Osteoblast (primary cell): ENCODE data around the gene UBN1. TPM values are rescaled to one million over a fixed set of nuclear protein-coding genes. Genes with fewer than 3 reads are reported as not detected.

Experiments
- DNase-seq: peaks from one replicate; pipeline ENCODE4 v3.0.0; 2011; ENCODE audit warnings: low spot score, mixed read lengths; ENCODE audit not compliant: insufficient read length; ENCODE audit errors: missing footprints
- H2AFZ ChIP-seq: 2 replicates; pipeline ENCODE4 v1.6.0; 2011; ENCODE audit warnings: mild to moderate bottlenecking, low read length
- H3K27ac ChIP-seq: 2 replicates; pipeline ENCODE4 v1.5.1; 2011; ENCODE audit warnings: mild to moderate bottlenecking, low read depth, low read length, moderate library complexity
- H3K27me3 ChIP-seq: 2 replicates; pipeline ENCODE4 v1.6.0; 2012; ENCODE audit warnings: mild to moderate bottlenecking, control low read depth, inconsistent platforms, low read length, moderate library complexity; ENCODE audit not compliant: insufficient read depth
- H3K36me3 ChIP-seq: 2 replicates; pipeline ENCODE4 v1.5.1; 2011; ENCODE audit warnings: mild to moderate bottlenecking, low read length, control low read depth, moderate library complexity; ENCODE audit not compliant: insufficient read depth
- H3K4me1 ChIP-seq: 2 replicates; pipeline ENCODE4 v1.5.1; 2011; ENCODE audit warnings: mild to moderate bottlenecking, low read length, control low read depth, moderate library complexity; ENCODE audit not compliant: insufficient read depth
- H3K4me2 ChIP-seq: 2 replicates; pipeline ENCODE4 v1.6.0; 2011; ENCODE audit warnings: mild to moderate bottlenecking, low read length; ENCODE audit not compliant: insufficient read depth
- H3K4me3 ChIP-seq: fragments of 200-600 bp; sonication (generic); 3 replicates; pipeline ENCODE4 v1.5.1; 2012; ENCODE audit warnings: mild to moderate bottlenecking, low read length, inconsistent platforms; ENCODE audit not compliant: insufficient read depth
- H3K79me2 ChIP-seq: 2 replicates; pipeline ENCODE4 v1.6.0; 2012; ENCODE audit warnings: mild to moderate bottlenecking, low read length, control low read depth, inconsistent platforms; ENCODE audit not compliant: insufficient read depth
- H3K9me3 ChIP-seq: 2 replicates; pipeline ENCODE4 v1.5.1; 2011; ENCODE audit warnings: low read depth, low read length, control low read depth
- H4K20me1 ChIP-seq: 2 replicates; pipeline ENCODE4 v1.6.0; 2012; ENCODE audit warnings: mild to moderate bottlenecking, low read length, control low read depth; ENCODE audit not compliant: insufficient read depth
- total RNA-seq: library from RNA; depleted of rRNA; stranded (reverse); fragments of >200 nt; gene quantifications from 2 replicates; pipeline ENCODE4 v1.2.3, GENCODE V29; 2012
- TF ChIP-seq, protein P1 (sequence below): IDR thresholded peaks from 2 replicates; pipeline ENCODE4 v1.5.1; 2011; ENCODE audit warnings: mild to moderate bottlenecking, low read depth, low read length, moderate library complexity; ENCODE audit errors: extremely low read depth

UBN1 gene
- total RNA-seq, 1 donor, result 38.4 TPM

DNA sequence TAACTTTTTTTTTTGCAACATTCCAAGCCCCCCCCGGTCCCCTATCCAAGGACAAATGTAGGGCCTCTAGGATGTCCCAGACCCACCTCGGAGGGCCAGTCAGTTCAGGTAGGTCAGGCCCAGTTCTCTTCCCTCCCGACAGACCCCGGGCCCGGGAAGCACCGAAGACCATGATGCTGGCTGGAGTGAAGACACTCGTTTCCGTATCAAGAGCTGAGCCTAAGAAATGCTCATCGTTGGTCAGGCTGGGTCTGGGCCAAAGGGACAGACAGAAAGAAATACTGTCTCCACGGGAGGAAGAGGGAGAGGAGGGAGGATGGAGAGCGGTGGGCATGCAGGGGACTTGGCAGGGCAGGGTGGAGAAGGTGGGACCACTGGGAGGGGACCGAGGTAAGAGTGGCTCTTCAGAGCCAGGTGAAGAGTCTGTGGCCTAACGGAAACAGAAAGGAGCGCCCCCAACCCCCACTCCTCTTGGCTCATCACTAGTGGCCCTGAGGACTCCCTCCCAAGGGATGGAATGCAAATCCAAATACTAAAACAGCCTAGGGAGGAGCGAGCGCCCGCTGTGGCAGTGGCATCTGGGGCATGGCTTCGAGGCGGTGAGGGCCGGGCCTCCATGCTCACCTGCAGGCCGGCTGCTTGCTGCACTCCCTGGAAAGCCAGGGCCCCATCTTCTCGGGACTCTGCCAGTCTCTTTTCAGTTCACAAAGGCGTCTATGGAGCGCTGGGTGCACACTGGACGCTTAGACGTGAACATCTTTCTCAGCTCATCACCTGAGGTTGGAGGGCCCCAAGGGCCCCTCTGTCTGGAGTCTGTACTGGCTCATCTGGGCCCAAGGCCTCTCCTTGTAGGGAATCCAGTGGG, 43.2 kb upstream of the UBN1 start:
- H3K4me1 ChIP-seq, result peaks cover 11% of the 10 kb centered on the region
- DNase-seq, result peak; percentile 71
- H3K27me3 ChIP-seq, result no peaks in the 10 kb centered on the region
- H3K9me3 ChIP-seq, result no peaks in the 10 kb centered on the region
- no peaks in the 10 kb centered on the region for H4K20me1 ChIP-seq
- H3K4me3 ChIP-seq, result no peak overlapping the region
- H3K36me3 ChIP-seq, result peaks cover 32% of the 10 kb centered on the region
- H3K4me2 ChIP-seq, result no peak overlapping the region
- no peak overlapping the region for H3K27ac ChIP-seq
- TF ChIP-seq, protein P1, sequence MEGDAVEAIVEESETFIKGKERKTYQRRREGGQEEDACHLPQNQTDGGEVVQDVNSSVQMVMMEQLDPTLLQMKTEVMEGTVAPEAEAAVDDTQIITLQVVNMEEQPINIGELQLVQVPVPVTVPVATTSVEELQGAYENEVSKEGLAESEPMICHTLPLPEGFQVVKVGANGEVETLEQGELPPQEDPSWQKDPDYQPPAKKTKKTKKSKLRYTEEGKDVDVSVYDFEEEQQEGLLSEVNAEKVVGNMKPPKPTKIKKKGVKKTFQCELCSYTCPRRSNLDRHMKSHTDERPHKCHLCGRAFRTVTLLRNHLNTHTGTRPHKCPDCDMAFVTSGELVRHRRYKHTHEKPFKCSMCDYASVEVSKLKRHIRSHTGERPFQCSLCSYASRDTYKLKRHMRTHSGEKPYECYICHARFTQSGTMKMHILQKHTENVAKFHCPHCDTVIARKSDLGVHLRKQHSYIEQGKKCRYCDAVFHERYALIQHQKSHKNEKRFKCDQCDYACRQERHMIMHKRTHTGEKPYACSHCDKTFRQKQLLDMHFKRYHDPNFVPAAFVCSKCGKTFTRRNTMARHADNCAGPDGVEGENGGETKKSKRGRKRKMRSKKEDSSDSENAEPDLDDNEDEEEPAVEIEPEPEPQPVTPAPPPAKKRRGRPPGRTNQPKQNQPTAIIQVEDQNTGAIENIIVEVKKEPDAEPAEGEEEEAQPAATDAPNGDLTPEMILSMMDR, result no peak
- no peaks in the 10 kb centered on the region for H3K79me2 ChIP-seq
- no peak overlapping the region for H2AFZ ChIP-seq

DNA sequence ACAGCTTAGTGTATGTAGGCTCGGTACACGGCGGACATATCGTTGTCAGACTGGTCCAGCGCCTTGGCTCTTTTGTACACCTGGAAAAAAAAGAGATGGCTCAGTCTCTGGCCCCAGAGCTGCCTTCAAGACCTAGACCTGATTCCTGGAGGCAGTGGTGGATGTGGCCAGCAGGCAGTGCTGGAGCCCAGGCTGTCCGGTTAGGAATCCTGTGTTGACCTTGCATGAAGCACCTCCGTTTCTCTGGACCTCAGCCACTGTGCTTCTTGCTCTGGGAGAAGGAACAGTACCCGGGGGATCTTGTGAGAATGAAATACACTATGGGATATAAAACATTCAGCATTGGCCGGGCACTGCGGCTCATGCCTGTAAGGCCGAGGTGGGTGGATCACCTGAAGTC, 42.0 kb upstream of the UBN1 start:
- H4K20me1 ChIP-seq, result no peaks in the 10 kb centered on the region
- H3K4me2 ChIP-seq, result no peak overlapping the region
- H3K36me3 ChIP-seq, result peaks cover 36% of the 10 kb centered on the region
- no peaks in the 10 kb centered on the region for H3K9me3 ChIP-seq
- TF ChIP-seq, protein P1, result no peak
- no peak overlapping the region for H2AFZ ChIP-seq
- peak; percentile 54 for DNase-seq
- peaks cover 11% of the 10 kb centered on the region for H3K4me1 ChIP-seq
- no peak overlapping the region for H3K4me3 ChIP-seq
- H3K27ac ChIP-seq, result no peak overlapping the region
- H3K27me3 ChIP-seq, result no peaks in the 10 kb centered on the region
- no peaks in the 10 kb centered on the region for H3K79me2 ChIP-seq

DNA sequence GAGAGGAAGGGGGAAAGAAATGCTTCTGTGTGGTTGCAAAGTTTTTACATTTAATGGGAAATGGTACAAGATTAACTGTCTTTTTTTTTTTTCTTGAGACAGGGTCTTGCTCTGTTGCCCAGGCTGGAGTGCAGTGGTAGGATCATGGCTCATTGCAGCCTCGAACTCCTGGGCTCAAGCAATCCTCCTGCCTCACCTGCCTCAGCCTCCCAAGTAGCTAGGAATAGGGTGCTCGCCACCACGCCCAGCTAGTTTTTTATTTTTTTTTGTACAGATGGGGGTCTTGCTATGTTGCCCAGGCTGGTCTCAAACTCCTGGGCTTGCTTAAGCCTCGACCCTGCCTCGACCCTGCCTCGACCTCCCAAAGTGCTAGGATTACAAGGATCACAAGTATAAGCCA, 41.0 kb upstream of the UBN1 start:
- no peaks in the 10 kb centered on the region for H3K27me3 ChIP-seq
- H3K4me3 ChIP-seq, result no peak overlapping the region
- no peaks in the 10 kb centered on the region for H3K9me3 ChIP-seq
- peaks cover 44% of the 10 kb centered on the region for H3K36me3 ChIP-seq
- no peaks in the 10 kb centered on the region for H3K79me2 ChIP-seq
- H3K4me1 ChIP-seq, result peaks cover 11% of the 10 kb centered on the region
- peak; percentile 4 for DNase-seq
- TF ChIP-seq, protein P1, result no peak
- no peak overlapping the region for H3K27ac ChIP-seq
- no peak overlapping the region for H3K4me2 ChIP-seq
- no peak overlapping the region for H2AFZ ChIP-seq
- H4K20me1 ChIP-seq, result no peaks in the 10 kb centered on the region

DNA sequence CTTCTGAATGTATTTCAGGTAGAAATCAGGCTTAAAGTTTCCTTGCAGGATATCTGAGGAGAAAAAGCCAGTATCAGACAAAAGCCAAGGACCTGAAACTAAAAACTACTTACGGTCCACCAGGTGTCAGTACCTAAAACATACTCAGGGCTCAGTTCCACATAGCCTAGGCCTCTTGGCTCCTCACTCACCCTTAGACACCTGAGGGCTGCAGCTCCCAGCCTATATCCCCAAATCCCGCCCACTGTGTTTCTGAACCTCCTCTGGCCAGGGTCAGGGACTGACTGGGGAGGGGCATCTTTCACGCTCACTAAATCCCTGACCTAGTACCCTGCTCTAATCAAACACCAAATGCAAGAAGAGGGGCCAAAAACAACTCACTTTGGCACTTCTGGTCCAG, 36.0 kb upstream of the UBN1 start:
- no peaks in the 10 kb centered on the region for H3K79me2 ChIP-seq
- no peak overlapping the region for H2AFZ ChIP-seq
- H3K27me3 ChIP-seq, result no peaks in the 10 kb centered on the region
- no peak overlapping the region for H3K27ac ChIP-seq
- H3K9me3 ChIP-seq, result no peaks in the 10 kb centered on the region
- H3K4me3 ChIP-seq, result no peak overlapping the region
- no peaks in the 10 kb centered on the region for H4K20me1 ChIP-seq
- DNase-seq, result peak; percentile 25
- H3K4me1 ChIP-seq, result no peaks in the 10 kb centered on the region
- TF ChIP-seq, protein P1, result no peak
- no peak overlapping the region for H3K4me2 ChIP-seq
- H3K36me3 ChIP-seq, result peaks cover 79% of the 10 kb centered on the region
